ENCODE data around the gene FGF13. TPM values are rescaled to one million over a fixed set of nuclear protein-coding genes. Genes with fewer than 3 reads are reported as not detected.

Gene FGF13
- polyA plus RNA-seq, 1 donor from 2014 or later, result 235 TPM

- no peak overlapping the region for H3K4me2 ChIP-seq (ENCODE audit: low read length)
- H3K27me3 ChIP-seq (ENCODE audit: insufficient read depth, low read depth, low read length), result no peaks in the 10 kb centered on the region
- no peaks in the 10 kb centered on the region for H3K9me3 ChIP-seq (ENCODE audit: low read length)
- no peak overlapping the region for H2AFZ ChIP-seq (ENCODE audit: low read depth, low read length)
- H3K27ac ChIP-seq (ENCODE audit: low read length), result no peak overlapping the region
- no peak overlapping the region for H3K9ac ChIP-seq (ENCODE audit: low read length)
- no peaks in the 10 kb centered on the region for H3K36me3 ChIP-seq (ENCODE audit: insufficient read depth, low read length)
- H4K20me1 ChIP-seq (ENCODE audit: insufficient read depth), result no peaks in the 10 kb centered on the region
- H3K9me2 ChIP-seq (ENCODE audit: insufficient read depth, low read length), result no peaks in the 10 kb centered on the region
- H3F3A ChIP-seq (ENCODE audit: insufficient read depth, low read length, poor library complexity, severe bottlenecking), result no peaks in the 10 kb centered on the region
- no peaks in the 10 kb centered on the region for H3K79me2 ChIP-seq (replicated peaks; ENCODE audit: insufficient read depth, low read length)
- TF ChIP-seq REST (IDR thresholded peaks at IDR 0.05; ENCODE audit: borderline replicate concordance), result no peak
- no peak for TF ChIP-seq EP300 (conservative IDR thresholded peaks at IDR 0.05; ENCODE audit: poor library complexity, severe bottlenecking)
- TF ChIP-seq TAF1 (IDR thresholded peaks at IDR 0.05; ENCODE audit: low read depth), result no peak
- no peak for TF ChIP-seq POLR2AphosphoS5 (IDR thresholded peaks at IDR 0.05)
- H3K4me3 ChIP-seq (ENCODE audit: low read length), result no peak overlapping the region
Measured at GRCh38 chrX:138740341-138740740, 28.8 kb upstream of the FGF13 start.

- Histone ChIP-seq H3K4me3 (ENCODE audit: low read length) (no peak overlapping the region), H2AFZ (ENCODE audit: low read depth, low read length) (no peak overlapping the region), H4K20me1 (ENCODE audit: insufficient read depth) (no peaks in the 10 kb centered on the region), H3K27me3 (ENCODE audit: insufficient read depth, low read depth, low read length) (no peaks in the 10 kb centered on the region), H3K79me2 (replicated peaks; ENCODE audit: insufficient read depth, low read length) (no peaks in the 10 kb centered on the region), H3K9me2 (ENCODE audit: insufficient read depth, low read length) (no peaks in the 10 kb centered on the region), H3K9me3 (ENCODE audit: low read length) (no peaks in the 10 kb centered on the region), H3F3A (ENCODE audit: insufficient read depth, low read length, poor library complexity, severe bottlenecking) (no peaks in the 10 kb centered on the region), H3K9ac (ENCODE audit: low read length) (no peak overlapping the region), H3K36me3 (ENCODE audit: insufficient read depth, low read length) (no peaks in the 10 kb centered on the region), H3K4me2 (ENCODE audit: low read length) (no peak overlapping the region), H3K27ac (ENCODE audit: low read length) (no peak overlapping the region)
- no peak for TF ChIP-seq MXI1 (conservative IDR thresholded peaks at IDR 0.05; ENCODE audit: poor library complexity, severe bottlenecking)
- no peak for TF ChIP-seq SMC3 (conservative IDR thresholded peaks at IDR 0.05; ENCODE audit: poor library complexity)
- no peak for TF ChIP-seq REST (IDR thresholded peaks at IDR 0.05; ENCODE audit: borderline replicate concordance)
- no peak for TF ChIP-seq EZH2 (IDR thresholded peaks at IDR 0.05; ENCODE audit: borderline replicate concordance, insufficient read depth, low read length, poor library complexity, severe bottlenecking)
- TF ChIP-seq TAF1 (IDR thresholded peaks at IDR 0.05; ENCODE audit: low read depth), result no peak
- no peak for TF ChIP-seq POLR2AphosphoS5 (IDR thresholded peaks at IDR 0.05)
- no peak for TF ChIP-seq EP300 (conservative IDR thresholded peaks at IDR 0.05; ENCODE audit: poor library complexity, severe bottlenecking)
Measured at GRCh38 chrX:138723301-138723700, 11.8 kb upstream of the FGF13 start.
